NCI-H2171 treated with DMSO at 0.1 percent for 48 hours (cell line): ENCODE measurements around the gene NTRK3.
"Not testable (repeated sequence)": the region's sequence is repeated elsewhere in the genome, so short reads cannot be mapped to it uniquely, and the experiment has no call there.

Experiments
- DNase-seq: peaks from one replicate; lab custom pipeline; 2025; lab: John Stamatoyannopoulos, UW

Gene NTRK3

GRCh38 chr15:87877114-87877810, 379.3 kb downstream of the NTRK3 start:
- no peak for DNase-seq

- DNase-seq = no peak
Observed at GRCh38 chr15:87874896-87875711, 381.4 kb downstream of the NTRK3 start.

GRCh38 chr15:87873516-87873915, 383.0 kb downstream of the NTRK3 start:
- no peak for DNase-seq

GRCh38 chr15:87871731-87872320, 384.7 kb downstream of the NTRK3 start:
- DNase-seq = no peak

- no peak for DNase-seq
Observed at GRCh38 chr15:87871258-87871681, 385.3 kb downstream of the NTRK3 start.

- no peak for DNase-seq
Observed at GRCh38 chr15:87866961-87867360, 389.6 kb downstream of the NTRK3 start.

- DNase-seq = no peak
Observed at GRCh38 chr15:87863152-87863551, 393.4 kb downstream of the NTRK3 start.

- DNase-seq = no peak
Observed at GRCh38 chr15:87860743-87861142, 395.8 kb downstream of the NTRK3 start.

- DNase-seq = no peak
Observed at GRCh38 chr15:87858651-87859050, 397.9 kb downstream of the NTRK3 start.

GRCh38 chr15:87851497-87851896, 405.0 kb downstream of the NTRK3 start:
- DNase-seq = no peak

- DNase-seq = no peak
Observed at GRCh38 chr15:87850916-87851315, 405.6 kb downstream of the NTRK3 start.

GRCh38 chr15:87849181-87849580, 407.4 kb downstream of the NTRK3 start:
- no peak for DNase-seq

GRCh38 chr15:87848012-87848411, 408.5 kb downstream of the NTRK3 start:
- DNase-seq = no peak

- no peak for DNase-seq
Observed at GRCh38 chr15:87846746-87847145, 409.8 kb downstream of the NTRK3 start.

- DNase-seq = no peak
Observed at GRCh38 chr15:87843312-87843711, 413.2 kb downstream of the NTRK3 start.

GRCh38 chr15:87841426-87841998, 415.0 kb downstream of the NTRK3 start:
- DNase-seq = no peak

GRCh38 chr15:87835830-87836229, 420.7 kb downstream of the NTRK3 start:
- not testable (repeated sequence) for DNase-seq

GRCh38 chr15:87833333-87833732, 423.2 kb downstream of the NTRK3 start:
- DNase-seq = not testable (repeated sequence)

- DNase-seq = no peak
Observed at GRCh38 chr15:87829332-87830050, 427.0 kb downstream of the NTRK3 start.

- DNase-seq = no peak
Observed at GRCh38 chr15:87828608-87829007, 427.9 kb downstream of the NTRK3 start.

- DNase-seq = no peak
Observed at GRCh38 chr15:87827131-87827530, 429.4 kb downstream of the NTRK3 start.
